Caki2 (cell line): ENCODE results near the gene PPME1. TPM values are rescaled to one million over a fixed set of nuclear protein-coding genes. Genes with fewer than 3 reads are reported as not detected.

Experiments used
- total RNA-seq: library from RNA; depleted of rRNA; stranded (reverse); fragments of >200 nt; shearing (Covaris generic); gene quantifications from 2 replicates; pipeline ENCODE4 v1.2.3, GENCODE V29; 2014; ENCODE audit warnings: low replicate concordance; rRNA removed

Gene PPME1
- total RNA-seq, 1 experiment from 2014 or later = 103 TPM

Other genes starting within 250 kb of the PPME1 start
- gene DNAJB13, start 220.3 kb upstream of the PPME1 start, total RNA-seq = 2.4 TPM in 1 of 2 replicates, not detected in the other
- gene UCP2, start 188.4 kb upstream of the PPME1 start, total RNA-seq = 20.3 and 22.7 TPM in 2 replicates
- 0.12 TPM in 1 of 2 replicates, not detected in the other for gene UCP3, start 162.2 kb upstream of the PPME1 start, total RNA-seq
- gene C2CD3, start 287 bp upstream of the PPME1 start, total RNA-seq = 28.4 and 32.4 TPM in 2 replicates
- gene P4HA3, start 140.4 kb downstream of the PPME1 start, total RNA-seq = 0.06 and 0.57 TPM in 2 replicates
- gene PGM2L1, start 227.1 kb downstream of the PPME1 start, total RNA-seq = 0.17 and 0.26 TPM in 2 replicates